Ascending aorta (tissue), 2 donors: Measurements from ENCODE around the gene CELSR2. TPM values are rescaled to one million over a fixed set of nuclear protein-coding genes. Genes with fewer than 3 reads are reported as not detected.

ENCODE experiments used
- DNase-seq, 2 donors: peaks; one replicate each; pipeline ENCODE4 v3.0.0-alpha.2; 2019; ENCODE audit warnings: low spot score in 2 of 2
- H3K27ac ChIP-seq, 2 donors: fragments of 200-600 bp; sonication (generic); one replicate each; pipeline ENCODE4 v1.5.1; 2016 to 2017; ENCODE audit warnings: mild to moderate bottlenecking in 1 of 2
- H3K27me3 ChIP-seq: fragments of 200-600 bp; sonication (generic); one replicate; pipeline ENCODE4 v1.5.1; 2017
- H3K36me3 ChIP-seq, 2 donors: fragments of 200-600 bp; sonication (generic); one replicate each; pipeline ENCODE4 v1.5.1; 2016
- H3K4me1 ChIP-seq, 2 donors: fragments of 200-600 bp; sonication (generic); one replicate each; pipeline ENCODE4 v1.5.1; 2016 to 2017; ENCODE audit warnings: mild to moderate bottlenecking in 1 of 2
- H3K4me3 ChIP-seq, 2 donors: fragments of 200-600 bp; sonication (generic); one replicate each; pipeline ENCODE4 v1.5.1; 2016 to 2017; ENCODE audit warnings: mild to moderate bottlenecking in 1 of 2
- H3K9me3 ChIP-seq, 2 donors: fragments of 200-600 bp; sonication (generic); one replicate each; pipeline ENCODE4 v1.5.1; 2016
- CTCF ChIP-seq, 3 experiments: fragments of 200-600 bp in 2 of 3; fragments of 450-650 bp in 1 of 3; sonication (generic) in 2 of 3; IDR thresholded peaks; one replicate each; pipeline ENCODE4 v1.5.1; 2016 to 2019; ENCODE audit warnings: antibody characterized with exemption in 3 of 3, mild to moderate bottlenecking in 1 of 3, moderate library complexity in 1 of 3
- intact Hi-C: fragments of 100-400 bp; cut with DNase I; formaldehyde crosslinking; loops from one replicate; pipeline ENCODE4 v1.15.1; 2023
- total RNA-seq: library from RNA; depleted of rRNA; stranded (reverse); fragments of >200 nt; gene quantifications from one replicate; pipeline ENCODE4 v1.1.0, GENCODE V29; 2016

CELSR2 gene
- total RNA-seq, 1 donor from 2014 or later: 3.6 TPM

GRCh38 chr1:109243860-109244552 lies 5.3 kb upstream of the CELSR2 start:
- no peak for DNase-seq
- Histone ChIP-seq H3K9me3 (no peaks in the 10 kb centered on the region), H3K27me3 (no peaks in the 10 kb centered on the region), H3K27ac (no peak overlapping the region), H3K4me1 (peaks cover 4 to 14% of the 10 kb centered on the region in 2 donors), H3K36me3 (peaks cover 2 to 4% of the 10 kb centered on the region in 2 donors), H3K4me3 (no peak overlapping the region)
- intact Hi-C loops: no loop called here
- TF ChIP-seq CTCF (IDR thresholded peaks at IDR 0.05): no peak

- intact Hi-C loops: no loop called here
- no peak for TF ChIP-seq CTCF (IDR thresholded peaks at IDR 0.05)
- Histone ChIP-seq H3K9me3 (no peaks in the 10 kb centered on the region), H3K27me3 (no peaks in the 10 kb centered on the region), H3K4me1 (peaks cover 3 to 18% of the 10 kb centered on the region in 2 donors), H3K27ac (no peak overlapping the region), H3K36me3 (no peaks in the 10 kb centered on the region), H3K4me3 (no peak overlapping the region)
- peak in 1 of 2 donors; percentile 54 for DNase-seq
Measured at GRCh38 chr1:109246141-109246551, 3.2 kb upstream of the CELSR2 start.

DNA sequence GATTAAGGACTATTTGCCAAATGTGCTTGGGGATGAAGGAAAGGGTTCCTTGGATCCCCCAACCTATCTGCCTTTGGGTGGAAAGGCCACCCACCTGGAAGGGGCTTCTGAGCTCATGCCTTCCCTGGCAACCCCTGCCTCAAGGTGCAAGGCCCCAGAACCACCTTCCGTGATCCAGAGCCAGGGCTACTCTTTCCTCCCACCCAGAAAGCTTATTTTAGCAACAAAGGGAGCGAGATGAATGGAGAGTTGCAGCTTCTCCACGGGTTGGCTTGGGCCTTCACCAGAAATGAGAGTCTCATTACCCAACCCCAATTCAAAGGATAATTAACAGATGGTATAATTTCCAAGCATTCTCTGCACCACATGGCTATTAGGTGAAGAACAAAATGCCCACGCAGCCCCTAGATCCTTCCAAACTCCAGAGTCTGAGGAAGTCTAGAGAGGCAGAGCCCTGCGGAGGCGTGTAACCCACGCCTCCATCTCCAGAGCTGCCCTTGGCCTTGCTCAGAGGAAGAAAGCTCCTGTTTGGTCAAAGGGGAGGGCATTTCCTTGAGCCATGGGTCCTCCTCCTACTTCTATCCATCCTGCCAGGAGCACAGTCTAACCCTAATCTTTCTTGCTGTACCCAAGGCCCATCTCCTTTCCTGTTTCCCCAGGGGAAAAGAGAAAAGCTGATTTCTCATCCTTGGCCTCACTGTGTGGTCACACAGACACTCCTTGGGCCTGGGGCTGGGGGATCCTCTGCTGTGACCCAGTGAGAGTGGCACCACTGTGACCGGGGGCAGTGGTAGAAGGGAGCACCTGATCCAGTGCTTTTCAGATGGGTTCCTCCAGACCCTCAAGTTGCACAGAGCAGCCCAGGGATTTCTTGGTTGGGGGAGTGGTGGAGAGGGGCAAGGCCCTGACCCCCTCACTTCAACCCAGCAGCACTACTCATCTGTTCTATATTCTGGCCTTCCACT lies 1.7 kb upstream of the CELSR2 start:
- Histone ChIP-seq H3K4me1 (peaks cover 0 to 9% of the 10 kb centered on the region in 2 donors), H3K27ac (no peak overlapping the region), H3K27me3 (no peaks in the 10 kb centered on the region), H3K4me3 (no peak overlapping the region), H3K36me3 (no peaks in the 10 kb centered on the region), H3K9me3 (no peaks in the 10 kb centered on the region)
- peak in 1 of 2 donors; percentile 35 for DNase-seq
- TF ChIP-seq CTCF (IDR thresholded peaks at IDR 0.05): no peak
- intact Hi-C loops: no loop called here

- H3K4me1 ChIP-seq: peaks cover 0 to 12% of the 10 kb centered on the region in 2 donors
- H3K9me3 ChIP-seq: no peaks in the 10 kb centered on the region
- no peaks in the 10 kb centered on the region for H3K27me3 ChIP-seq
- no peak overlapping the region for H3K27ac ChIP-seq
- TF ChIP-seq CTCF (IDR thresholded peaks at IDR 0.05): no peak
- DNase-seq: no peak
- H3K36me3 ChIP-seq: no peaks in the 10 kb centered on the region
- H3K4me3 ChIP-seq: no peak overlapping the region
- intact Hi-C loops: no loop called here
Measured at GRCh38 chr1:109248444-109248796, 919 bp upstream of the CELSR2 start.

DNA sequence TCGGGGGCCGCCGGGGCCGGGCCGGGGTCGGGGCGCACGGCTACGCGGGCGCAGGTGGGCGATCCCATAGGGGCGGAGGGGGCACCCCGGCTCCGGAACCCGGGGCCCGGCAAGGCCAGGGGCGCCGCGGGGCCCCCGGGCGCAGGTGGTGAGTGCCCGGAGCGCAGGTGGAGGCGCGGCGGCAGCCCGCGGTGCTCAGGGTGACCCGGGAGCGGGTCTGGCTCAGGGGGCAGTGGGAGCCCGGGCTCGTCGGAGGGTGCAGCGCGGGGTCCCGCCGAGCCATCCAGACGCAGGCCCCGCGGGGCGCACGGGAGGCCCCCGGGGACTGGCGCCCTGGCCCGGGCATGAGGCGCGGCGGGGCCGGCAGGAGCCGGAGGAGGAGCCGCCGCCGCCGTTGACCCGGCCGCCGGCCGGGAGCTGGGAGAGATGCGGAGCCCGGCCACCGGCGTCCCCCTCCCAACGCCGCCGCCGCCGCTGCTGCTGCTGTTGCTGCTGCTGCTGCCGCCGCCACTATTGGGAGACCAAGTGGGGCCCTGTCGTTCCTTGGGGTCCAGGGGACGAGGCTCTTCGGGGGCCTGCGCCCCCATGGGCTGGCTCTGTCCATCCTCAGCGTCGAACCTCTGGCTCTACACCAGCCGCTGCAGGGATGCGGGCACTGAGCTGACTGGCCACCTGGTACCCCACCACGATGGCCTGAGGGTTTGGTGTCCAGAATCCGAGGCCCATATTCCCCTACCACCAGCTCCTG lies 489 bp downstream of the CELSR2 start:
- Histone ChIP-seq H3K27ac (no peak overlapping the region), H3K9me3 (no peaks in the 10 kb centered on the region), H3K4me1 (peaks cover 9 to 23% of the 10 kb centered on the region in 2 donors), H3K4me3 (peak overlapping the region; percentile 82 to 89), H3K36me3 (no peaks in the 10 kb centered on the region), H3K27me3 (no peaks in the 10 kb centered on the region)
- TF ChIP-seq CTCF (IDR thresholded peaks at IDR 0.05): no peak
- intact Hi-C loops: loop anchor here (1.0 kb wide), 1 partner anchor 9 kb away; no protein-coding TSS in a partner anchor
- no peak for DNase-seq
